ENCODE results near the gene CFH.
"Not testable (repeated sequence)": the region's sequence is repeated elsewhere in the genome, so short reads cannot be mapped to it uniquely, and the experiment has no call there.

CFH gene

DNA sequence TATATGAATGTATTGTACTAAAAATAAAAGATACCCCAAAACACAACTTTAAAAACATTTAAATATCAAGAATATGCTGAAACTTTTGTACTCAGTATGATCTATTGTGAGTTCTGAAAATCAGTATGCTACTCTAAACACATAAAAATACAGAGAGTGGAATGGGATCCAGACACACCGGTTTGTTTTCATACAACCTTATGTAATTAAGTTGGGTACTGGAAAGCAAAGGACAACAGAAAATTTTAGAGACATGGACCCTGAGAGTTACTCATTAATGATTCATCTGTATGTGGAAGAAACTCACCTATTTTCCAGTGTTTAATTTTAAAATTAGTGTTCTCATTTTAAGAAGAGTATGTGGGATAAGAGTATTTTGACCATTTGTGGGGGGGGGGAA, 121.9 kb downstream of the CFH start:
- DNase-seq: no peak

DNA sequence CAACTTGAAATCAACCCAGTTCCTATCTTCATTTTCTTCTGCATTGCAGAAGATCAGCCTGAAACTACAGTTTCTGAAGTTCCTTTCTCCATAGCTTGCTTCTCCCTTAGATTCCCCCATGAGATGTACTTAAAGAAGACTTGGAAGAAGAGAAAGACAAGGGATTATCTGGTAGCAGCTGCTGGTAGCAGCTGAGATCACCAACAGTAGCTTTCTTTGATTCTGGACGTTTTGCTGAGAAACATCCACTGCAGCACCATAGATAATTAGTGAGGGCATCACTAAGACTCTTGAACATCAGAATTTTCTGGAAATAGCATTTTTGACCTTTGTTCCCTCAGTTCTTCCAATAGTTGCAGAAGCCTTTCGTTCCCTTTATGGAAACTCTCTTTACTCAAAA, 122.3 kb downstream of the CFH start:
- no peak for DNase-seq

DNA sequence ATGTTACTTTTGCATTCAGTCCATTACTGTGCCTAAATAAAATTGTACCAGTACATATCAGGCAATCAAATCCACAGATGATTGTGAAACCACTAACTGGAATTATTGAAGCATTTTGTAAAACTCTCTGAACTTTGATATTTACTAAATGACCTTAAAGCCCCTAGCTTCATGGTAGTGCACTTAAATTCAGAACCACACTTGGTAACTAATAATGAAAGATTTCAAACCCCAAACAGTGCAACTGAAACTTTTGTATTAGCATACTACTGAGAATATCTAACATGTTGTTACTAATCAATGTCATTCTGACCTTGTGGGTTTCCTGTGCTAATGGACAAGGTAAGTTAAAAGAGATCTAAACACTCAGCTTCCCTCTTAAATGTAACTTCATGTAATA, 122.8 kb downstream of the CFH start, which contains the start of gene CFHR3:
Gene CFHR3 (plus strand): TSS at position 238 of the 400 bp plus-strand sequence. CDS start 47 bp downstream, at position 285.
- no peak for DNase-seq

DNA sequence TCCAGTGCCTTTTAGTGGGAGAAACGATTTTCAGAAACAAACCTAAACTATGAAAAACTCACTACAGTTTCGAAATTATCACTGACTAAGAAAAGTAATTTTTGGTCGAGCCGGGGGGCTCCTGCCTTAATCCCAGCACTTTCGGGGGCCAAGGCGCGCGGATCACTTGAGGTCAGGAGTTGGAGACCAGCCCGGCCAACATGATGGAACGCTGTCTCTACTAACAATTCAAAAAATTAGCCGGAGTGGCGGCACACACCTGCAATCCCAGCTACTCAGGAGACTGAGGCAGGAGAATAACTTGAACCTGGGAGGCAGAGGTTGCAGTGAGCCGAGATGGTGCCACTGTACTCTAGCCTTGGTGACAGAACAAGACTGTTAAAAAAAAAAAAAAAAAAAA, 125.8 kb downstream of the CFH start:
- DNase-seq: no peak

DNA sequence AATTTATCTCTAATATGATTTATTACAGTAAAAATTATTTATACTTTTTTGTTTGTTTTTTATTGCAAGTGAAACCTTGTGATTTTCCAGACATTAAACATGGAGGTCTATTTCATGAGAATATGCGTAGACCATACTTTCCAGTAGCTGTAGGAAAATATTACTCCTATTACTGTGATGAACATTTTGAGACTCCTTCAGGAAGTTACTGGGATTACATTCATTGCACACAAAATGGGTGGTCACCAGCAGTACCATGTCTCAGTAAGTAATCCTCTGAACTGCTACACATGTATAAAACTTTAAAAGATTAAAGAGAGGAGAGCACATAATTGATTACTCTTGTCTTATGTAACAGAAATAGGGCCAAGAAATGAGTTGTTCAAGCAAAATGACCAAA, 127.2 kb downstream of the CFH start:
- DNase-seq: no peak

DNA sequence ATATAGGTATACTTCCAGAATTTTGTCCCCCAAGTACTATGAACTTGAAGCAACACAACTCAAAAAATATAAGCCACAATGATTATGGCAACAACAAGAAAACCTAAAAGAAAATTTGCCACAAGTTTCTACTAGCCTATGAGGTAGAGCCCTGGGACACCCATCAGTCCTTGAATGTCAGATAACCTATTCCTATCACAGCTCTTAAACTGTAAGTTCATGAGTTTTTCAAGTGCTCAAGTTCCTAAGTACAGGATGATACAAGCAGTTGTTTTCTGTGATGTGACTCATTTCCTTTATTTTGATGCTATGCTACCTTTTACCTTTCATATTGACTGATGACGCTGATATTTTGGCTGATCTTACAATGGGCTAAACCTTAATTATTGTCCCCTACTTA, 139.4 kb downstream of the CFH start:
- DNase-seq: not testable (repeated sequence)

DNA sequence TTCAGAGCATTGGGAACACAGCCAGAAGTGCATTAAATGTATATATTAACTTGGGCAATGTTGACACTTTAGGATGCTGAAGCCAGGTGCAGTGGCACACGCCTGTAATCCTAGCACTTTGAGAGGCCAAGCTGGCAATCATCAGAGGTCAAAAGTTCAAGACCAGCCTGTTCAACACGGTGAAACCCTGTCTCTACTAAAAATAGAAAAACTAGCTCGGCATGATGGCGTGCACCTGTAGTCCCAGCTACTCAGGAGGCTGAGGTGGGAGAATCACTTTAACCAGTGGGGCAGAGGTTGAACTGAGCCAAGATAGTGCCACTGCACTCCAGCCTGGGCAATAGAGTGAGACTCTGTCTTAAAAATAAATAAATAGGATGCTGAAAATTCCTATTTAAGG, 142.3 kb downstream of the CFH start:
- DNase-seq: not testable (repeated sequence)

All from fibroblast of skin of right biceps (primary cell).